Activated CD8-positive, alpha-beta T cell treated with anti-CD3 and anti-CD28 coated beads for 36 hours (primary cell): ENCODE results near the gene FAM227A. TPM values are rescaled to one million over a fixed set of nuclear protein-coding genes. Genes with fewer than 3 reads are reported as not detected.
"Not testable (repeated sequence)": the region's sequence is repeated elsewhere in the genome, so short reads cannot be mapped to it uniquely, and the experiment has no call there.

Experiments
- ATAC-seq: fragments of 200-7000 bp; cut with Tn5 transposase; one replicate; pipeline ENCODE4 v1.10.0; 2021; ENCODE audit warnings: mild to moderate bottlenecking, moderate library complexity
- CTCF ChIA-PET: fragments of 350-600 bp; sonication (Branson Sonifier 250); formaldehyde crosslinking; loops from one replicate; lab custom pipeline; 2021; ENCODE audit warnings: antibody characterized with exemption; lab: Charles Lee
- POLR2A ChIA-PET: fragments of 350-600 bp; sonication (Branson Sonifier 250); formaldehyde crosslinking; loops from one replicate; lab custom pipeline; 2021; ENCODE audit warnings: antibody characterized with exemption; lab: Charles Lee
- DNase-seq: peaks from one replicate; pipeline ENCODE4 v3.0.0-alpha.2; 2020
- H3K27ac Mint-ChIP-seq: one replicate; pipeline ENCODE4 v1.8.0; 2021; ENCODE audit warnings: mild to moderate bottlenecking, mixed read lengths
- H3K27me3 Mint-ChIP-seq: one replicate; pipeline ENCODE4 v1.8.0; 2021; ENCODE audit warnings: mixed read lengths
- H3K36me3 Mint-ChIP-seq: one replicate; pipeline ENCODE4 v1.8.0; 2021; ENCODE audit warnings: low read depth, mixed read lengths
- H3K4me1 Mint-ChIP-seq: one replicate; pipeline ENCODE4 v1.8.0; 2021; ENCODE audit warnings: low read depth, mixed read lengths
- H3K4me3 Mint-ChIP-seq: one replicate; pipeline ENCODE4 v1.8.0; 2021; ENCODE audit warnings: mild to moderate bottlenecking, moderate library complexity, mixed read lengths
- H3K9me3 Mint-ChIP-seq: one replicate; pipeline ENCODE4 v1.8.0; 2021; ENCODE audit warnings: mixed read lengths
- intact Hi-C: fragments of 100-400 bp; cut with micrococcal nuclease; formaldehyde crosslinking; loops from one replicate; pipeline ENCODE4 v1.10.0; 2022
- total RNA-seq, 2 experiments: library from RNA; stranded (reverse); gene quantifications; one replicate each; pipeline ENCODE4 v1.2.3, GENCODE V29; 2021
- TF ChIP-seq, protein P1 (sequence below): fragments of 200-600 bp; IDR thresholded peaks from one replicate; pipeline ENCODE4 v1.8.0; 2022; ENCODE audit warnings: antibody characterized with exemption, mild to moderate bottlenecking

Gene FAM227A
- total RNA-seq, 2 experiments from 2014 or later: 0.74 to 1.1 TPM

DNA sequence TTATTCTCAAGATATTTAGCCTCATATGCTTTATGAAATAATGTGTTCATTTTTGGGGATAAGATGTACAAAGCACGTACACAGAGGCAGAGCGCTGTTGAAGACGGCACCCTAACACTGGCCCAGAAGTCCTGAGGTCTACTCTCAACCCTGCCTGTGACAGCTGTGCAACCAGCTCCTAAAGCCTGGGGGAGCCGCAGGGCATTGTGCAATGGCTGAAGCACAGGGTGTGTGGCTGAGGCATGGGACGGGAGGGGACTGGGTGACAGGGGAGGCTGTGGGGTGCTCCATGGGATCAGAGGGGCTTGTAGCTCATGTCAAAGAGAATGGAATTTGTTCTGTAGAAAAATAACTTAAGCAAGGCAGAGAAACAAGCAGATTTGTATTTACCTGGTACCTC is 27.7 kb downstream of the FAM227A start:
- H3K27ac Mint-ChIP-seq: no peak overlapping the region
- CTCF ChIA-PET: interaction anchor here (0.7 kb wide), 1 partner anchor 69 kb away, joined by 3 read pairs; no protein-coding TSS in a partner anchor

DNA sequence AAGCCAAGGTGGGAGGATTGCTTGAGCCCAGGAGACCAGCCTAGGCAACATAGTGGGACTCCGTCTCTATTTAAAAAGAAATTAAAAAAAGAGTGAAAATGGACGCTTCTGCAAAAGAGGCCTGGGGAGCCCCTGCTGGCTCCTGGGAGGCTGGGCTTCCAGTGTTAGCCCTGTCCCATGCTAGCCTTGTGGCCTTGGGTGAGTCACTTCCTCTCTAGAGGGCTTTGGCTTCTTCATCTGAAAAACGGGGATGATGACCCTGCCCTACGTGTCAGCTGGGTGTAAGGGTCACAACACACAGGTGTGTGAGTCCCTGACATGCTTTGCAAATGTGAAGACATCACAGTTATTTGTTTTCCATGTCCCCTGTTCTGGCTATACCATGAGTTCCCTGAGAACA is 32.8 kb downstream of the FAM227A start:
- DNase-seq: no peak
- no peaks in the 10 kb centered on the region for H3K4me1 Mint-ChIP-seq
- CTCF ChIA-PET: no interaction called here
- peaks cover 5% of the 10 kb centered on the region for H3K9me3 Mint-ChIP-seq
- TF ChIP-seq, protein P1, sequence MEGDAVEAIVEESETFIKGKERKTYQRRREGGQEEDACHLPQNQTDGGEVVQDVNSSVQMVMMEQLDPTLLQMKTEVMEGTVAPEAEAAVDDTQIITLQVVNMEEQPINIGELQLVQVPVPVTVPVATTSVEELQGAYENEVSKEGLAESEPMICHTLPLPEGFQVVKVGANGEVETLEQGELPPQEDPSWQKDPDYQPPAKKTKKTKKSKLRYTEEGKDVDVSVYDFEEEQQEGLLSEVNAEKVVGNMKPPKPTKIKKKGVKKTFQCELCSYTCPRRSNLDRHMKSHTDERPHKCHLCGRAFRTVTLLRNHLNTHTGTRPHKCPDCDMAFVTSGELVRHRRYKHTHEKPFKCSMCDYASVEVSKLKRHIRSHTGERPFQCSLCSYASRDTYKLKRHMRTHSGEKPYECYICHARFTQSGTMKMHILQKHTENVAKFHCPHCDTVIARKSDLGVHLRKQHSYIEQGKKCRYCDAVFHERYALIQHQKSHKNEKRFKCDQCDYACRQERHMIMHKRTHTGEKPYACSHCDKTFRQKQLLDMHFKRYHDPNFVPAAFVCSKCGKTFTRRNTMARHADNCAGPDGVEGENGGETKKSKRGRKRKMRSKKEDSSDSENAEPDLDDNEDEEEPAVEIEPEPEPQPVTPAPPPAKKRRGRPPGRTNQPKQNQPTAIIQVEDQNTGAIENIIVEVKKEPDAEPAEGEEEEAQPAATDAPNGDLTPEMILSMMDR: no peak
- no peak overlapping the region for H3K27ac Mint-ChIP-seq
- no peak for ATAC-seq
- POLR2A ChIA-PET: interaction anchor here (0.5 kb wide), 1 partner anchor 28 kb away, joined by 3 read pairs; no protein-coding TSS in a partner anchor
- intact Hi-C loops: no loop called here
- H3K36me3 Mint-ChIP-seq: peaks cover 4% of the 10 kb centered on the region
- H3K4me3 Mint-ChIP-seq: no peak overlapping the region
- no peaks in the 10 kb centered on the region for H3K27me3 Mint-ChIP-seq

More for the DNA sequence above, 27.7 kb downstream of the FAM227A start:
- intact Hi-C loops: no loop called here
- POLR2A ChIA-PET: no interaction called here
- no peak overlapping the region for H3K4me3 Mint-ChIP-seq
- no peak for DNase-seq
- H3K27me3 Mint-ChIP-seq: no peaks in the 10 kb centered on the region
- peaks cover 10% of the 10 kb centered on the region for H3K4me1 Mint-ChIP-seq
- TF ChIP-seq, protein P1: no peak
- H3K36me3 Mint-ChIP-seq: no peaks in the 10 kb centered on the region
- ATAC-seq: no peak
- H3K9me3 Mint-ChIP-seq: no peaks in the 10 kb centered on the region

DNA sequence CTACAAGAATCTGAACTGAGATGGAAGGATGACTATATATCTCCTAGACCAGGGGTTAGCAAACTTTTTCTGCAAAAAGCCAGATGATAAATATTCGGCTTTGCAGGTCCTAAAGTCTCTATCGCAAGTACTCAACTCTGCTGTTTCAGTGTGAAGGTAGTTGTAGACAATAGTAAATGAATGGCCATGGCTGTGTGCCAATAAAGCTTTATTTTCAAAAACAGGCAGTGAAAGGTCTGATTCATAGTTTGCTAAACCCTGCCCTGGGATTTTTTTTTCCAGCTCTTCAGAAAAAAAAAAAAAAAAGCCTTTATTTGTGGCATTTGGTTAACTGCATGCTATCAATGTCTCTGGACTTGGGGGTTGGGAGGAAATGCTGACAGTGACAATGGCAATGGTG is 37.5 kb downstream of the FAM227A start:
- ChIA-PET POLR2A (no interaction called here), CTCF (interaction anchor here (0.6 kb wide), 1 partner anchor 39 kb away, joined by 3 read pairs; no protein-coding TSS in a partner anchor)
- H3K9me3 Mint-ChIP-seq: peaks cover 10% of the 10 kb centered on the region
- TF ChIP-seq, protein P1: no peak
- H3K4me3 Mint-ChIP-seq: no peak overlapping the region
- H3K27ac Mint-ChIP-seq: no peak overlapping the region
- H3K27me3 Mint-ChIP-seq: no peaks in the 10 kb centered on the region
- ATAC-seq (no peak), DNase-seq (no peak)
- H3K4me1 Mint-ChIP-seq: no peaks in the 10 kb centered on the region
- intact Hi-C loops: no loop called here
- peaks cover 6% of the 10 kb centered on the region for H3K36me3 Mint-ChIP-seq

DNA sequence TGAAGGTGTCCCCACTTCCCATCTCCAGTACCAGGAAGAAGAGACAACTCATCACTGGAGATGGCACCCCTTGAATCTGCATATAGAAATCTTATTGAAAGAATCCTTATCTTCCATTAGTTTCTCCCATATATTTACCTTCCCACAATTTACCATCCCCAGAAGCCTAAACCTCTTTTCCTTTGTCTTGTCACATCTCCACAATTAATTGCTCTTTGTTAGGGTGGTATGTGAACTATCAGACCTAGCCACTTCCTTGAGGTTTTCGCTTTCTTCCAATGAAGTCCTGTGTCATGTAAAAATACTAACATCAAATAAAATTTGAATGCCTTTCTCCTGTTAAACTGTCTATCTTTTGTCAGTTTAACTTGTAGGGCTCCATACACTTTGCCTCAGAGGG is 37.9 kb downstream of the FAM227A start:
- H3K27ac Mint-ChIP-seq: no peak overlapping the region
- DNase-seq (no peak), ATAC-seq (no peak)
- no peaks in the 10 kb centered on the region for H3K27me3 Mint-ChIP-seq
- H3K4me3 Mint-ChIP-seq: no peak overlapping the region
- H3K9me3 Mint-ChIP-seq: peaks cover 10% of the 10 kb centered on the region
- TF ChIP-seq, protein P1: no peak
- H3K4me1 Mint-ChIP-seq: no peaks in the 10 kb centered on the region
- ChIA-PET POLR2A (no interaction called here), CTCF (interaction anchor here (0.6 kb wide), 1 partner anchor 38 kb away, joined by 3 read pairs; no protein-coding TSS in a partner anchor)
- intact Hi-C loops: no loop called here
- peaks cover 6% of the 10 kb centered on the region for H3K36me3 Mint-ChIP-seq

DNA sequence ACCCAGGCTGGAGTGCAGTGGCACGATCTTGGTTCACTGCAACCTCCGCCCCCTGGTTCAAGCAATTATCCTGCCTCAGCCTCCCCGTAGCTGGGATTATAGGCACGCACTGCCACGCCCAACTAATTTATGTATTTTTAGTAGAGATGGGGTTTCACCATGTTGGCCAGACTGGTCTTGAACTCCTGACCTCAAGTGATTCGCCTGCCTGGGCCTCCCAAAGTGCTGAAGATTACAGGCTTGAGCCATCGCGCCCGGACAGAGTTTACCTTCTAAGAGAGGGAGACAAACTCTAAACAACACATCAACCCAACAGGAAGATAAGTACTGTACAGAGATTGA is 41.2 kb downstream of the FAM227A start:
- H3K27me3 Mint-ChIP-seq, H3K4me1 Mint-ChIP-seq, DNase-seq, H3K4me3 Mint-ChIP-seq, intact Hi-C loops, ATAC-seq, H3K36me3 Mint-ChIP-seq, CTCF ChIA-PET, H3K27ac Mint-ChIP-seq: not testable (repeated sequence)
- POLR2A ChIA-PET: interaction anchor here (1.1 kb wide), 1 partner anchor 76 kb away, joined by 3 read pairs; no protein-coding TSS in a partner anchor
- peaks cover 10% of the 10 kb centered on the region for H3K9me3 Mint-ChIP-seq
